Neural crest cell (in vitro differentiated cells): ENCODE measurements around the gene POLR3F. TPM values are rescaled to one million over a fixed set of nuclear protein-coding genes. Genes with fewer than 3 reads are reported as not detected.
A peak's percentile ranks its signal among the peaks of the same experiment; 100 is the strongest.

Source experiments
- DNase-seq: peaks from one replicate; pipeline ENCODE4 v3.0.0; 2021; ENCODE audit warnings: low read depth, mixed read lengths, low spot score
- H3K27ac Mint-ChIP-seq: one replicate; pipeline ENCODE4 v1.8.0; 2021; ENCODE audit warnings: mild to moderate bottlenecking, mixed read lengths; ENCODE audit not compliant: unreplicated experiment
- H3K27me3 Mint-ChIP-seq: 2 replicates; pipeline ENCODE4 v1.8.0; 2021; ENCODE audit warnings: low read depth, mild to moderate bottlenecking, mixed read lengths
- H3K36me3 Mint-ChIP-seq: 2 replicates; pipeline ENCODE4 v1.8.0; 2021; ENCODE audit warnings: low read depth, mild to moderate bottlenecking, mixed read lengths
- H3K4me1 Mint-ChIP-seq: 2 replicates; pipeline ENCODE4 v1.8.0; 2021; ENCODE audit warnings: mixed read lengths
- H3K4me3 Mint-ChIP-seq: one replicate; pipeline ENCODE4 v1.8.0; 2021; ENCODE audit warnings: mild to moderate bottlenecking, mixed read lengths
- H3K9me3 Mint-ChIP-seq: 2 replicates; pipeline ENCODE4 v1.8.0; 2021; ENCODE audit warnings: mixed read lengths
- CTCF ChIP-seq: fragments of 200-600 bp; sonication (generic); conservative IDR thresholded peaks from 2 replicates; pipeline ENCODE4 v1.5.0; 2021; ENCODE audit warnings: antibody characterized with exemption, mild to moderate bottlenecking
- total RNA-seq: library from RNA; stranded (reverse); gene quantifications from 2 replicates; pipeline ENCODE4 v1.2.1, GENCODE V29; 2021

Gene POLR3F
- total RNA-seq, 1 donor from 2014 or later = 12.9 TPM

- TF ChIP-seq CTCF = no peak
- H3K4me1 Mint-ChIP-seq = peaks cover 29% of the 10 kb centered on the region
- H3K27me3 Mint-ChIP-seq = no peaks in the 10 kb centered on the region
- H3K27ac Mint-ChIP-seq = no peak overlapping the region
- peak overlapping the region; percentile 93 for H3K4me3 Mint-ChIP-seq
- no peak for DNase-seq
- no peaks in the 10 kb centered on the region for H3K36me3 Mint-ChIP-seq
- no peaks in the 10 kb centered on the region for H3K9me3 Mint-ChIP-seq
These were observed 1.5 kb upstream of the POLR3F start for GRCh38 chr20:18465536-18466200.

GRCh38 chr20:18466574-18466893 lies 656 bp upstream of the POLR3F start:
- no peak for TF ChIP-seq CTCF
- Mint-ChIP-seq H3K9me3 (no peaks in the 10 kb centered on the region), H3K27ac (no peak overlapping the region), H3K27me3 (no peaks in the 10 kb centered on the region), H3K4me1 (peaks cover 29% of the 10 kb centered on the region), H3K36me3 (no peaks in the 10 kb centered on the region), H3K4me3 (peak overlapping the region; percentile 93)
- no peak for DNase-seq

GRCh38 chr20:18477218-18477617 lies 10.0 kb downstream of the POLR3F start:
- Mint-ChIP-seq H3K27ac (no peak overlapping the region), H3K4me3 (no peak overlapping the region), H3K27me3 (no peaks in the 10 kb centered on the region), H3K36me3 (peaks cover 3% of the 10 kb centered on the region), H3K4me1 (no peaks in the 10 kb centered on the region), H3K9me3 (no peaks in the 10 kb centered on the region)
- TF ChIP-seq CTCF = no peak
- no peak for DNase-seq

- Mint-ChIP-seq H3K9me3 (no peaks in the 10 kb centered on the region), H3K27ac (peak overlapping the region; percentile 67), H3K4me1 (no peaks in the 10 kb centered on the region), H3K27me3 (no peaks in the 10 kb centered on the region), H3K36me3 (peaks cover 3% of the 10 kb centered on the region), H3K4me3 (no peak overlapping the region)
- no peak for TF ChIP-seq CTCF
- no peak for DNase-seq
These were observed 10.6 kb downstream of the POLR3F start for GRCh38 chr20:18477821-18478220.

- no peak overlapping the region for H3K4me3 Mint-ChIP-seq
- no peaks in the 10 kb centered on the region for H3K27me3 Mint-ChIP-seq
- no peaks in the 10 kb centered on the region for H3K9me3 Mint-ChIP-seq
- TF ChIP-seq CTCF = no peak
- no peak overlapping the region for H3K27ac Mint-ChIP-seq
- no peak for DNase-seq
- H3K36me3 Mint-ChIP-seq = peaks cover 10% of the 10 kb centered on the region
- no peaks in the 10 kb centered on the region for H3K4me1 Mint-ChIP-seq
These were observed 14.4 kb downstream of the POLR3F start for GRCh38 chr20:18481596-18481995.
